HG02610 (cell line): ENCODE data around the gene NPPB.

Source experiments
- ATAC-seq: cut with Tn5 transposase; IDR thresholded peaks from one replicate; pipeline ENCODE4 v1.9.1; 2021; ENCODE audit warnings: mild to moderate bottlenecking, moderate library complexity; ENCODE audit not compliant: unreplicated experiment

The NPPB gene

GRCh38 chr1:11881749-11882441, 23.1 kb upstream of the NPPB start:
- no peak for ATAC-seq

GRCh38 chr1:11880911-11881748, 22.4 kb upstream of the NPPB start:
- ATAC-seq, result no peak

- no peak for ATAC-seq
These were observed 21.4 kb upstream of the NPPB start for GRCh38 chr1:11880181-11880575.

GRCh38 chr1:11879311-11880180, 20.8 kb upstream of the NPPB start:
- no peak for ATAC-seq

GRCh38 chr1:11878891-11879190, 20.1 kb upstream of the NPPB start:
- no peak for ATAC-seq

- no peak for ATAC-seq
These were observed 19.5 kb upstream of the NPPB start for GRCh38 chr1:11878081-11878890.

- no peak for ATAC-seq
These were observed 18.3 kb upstream of the NPPB start for GRCh38 chr1:11877074-11877473.

- no peak for ATAC-seq
These were observed 16.3 kb upstream of the NPPB start for GRCh38 chr1:11875094-11875493.

- no peak for ATAC-seq
These were observed 15.9 kb upstream of the NPPB start for GRCh38 chr1:11874624-11875023.

- ATAC-seq, result no peak
These were observed 15.5 kb upstream of the NPPB start for GRCh38 chr1:11874258-11874562.

- ATAC-seq, result no peak
These were observed 14.9 kb upstream of the NPPB start for GRCh38 chr1:11873395-11874257.

- no peak for ATAC-seq
These were observed 13.8 kb upstream of the NPPB start for GRCh38 chr1:11872545-11872944.

GRCh38 chr1:11869650-11870207, 11.0 kb upstream of the NPPB start:
- no peak for ATAC-seq

- ATAC-seq, result no peak
These were observed 10.4 kb upstream of the NPPB start for GRCh38 chr1:11869104-11869503.

- no peak for ATAC-seq
These were observed 9.7 kb upstream of the NPPB start for GRCh38 chr1:11868331-11868980.

GRCh38 chr1:11862890-11863289, 4.1 kb upstream of the NPPB start:
- ATAC-seq, result no peak

GRCh38 chr1:11860587-11860986, 1.8 kb upstream of the NPPB start:
- no peak for ATAC-seq

GRCh38 chr1:11860083-11860482, 1.3 kb upstream of the NPPB start:
- no peak for ATAC-seq
